ENCODE data around the gene CA10.

- TF ChIP-seq CTCF (IDR thresholded peaks at IDR 0.05; ENCODE audit: insufficient read depth, low read length), result no peak
- no peak for TF ChIP-seq POLR2AphosphoS5 (IDR thresholded peaks at IDR 0.05; ENCODE audit: low read depth)
- no peak for TF ChIP-seq REST (IDR thresholded peaks at IDR 0.05; ENCODE audit: insufficient replicate concordance, low read depth)
These were observed 428.0 kb downstream of the CA10 start for GRCh38 chr17:51730303-51731050.

All from HL-60 (cell line).